ENCODE results near the gene SURF2.

The SURF2 gene

GRCh38 chr9:133339641-133340040 lies 16.7 kb upstream of the SURF2 start:
- no peak for DNase-seq

- DNase-seq: no peak
Observed at GRCh38 chr9:133340256-133340655, 16.1 kb upstream of the SURF2 start.

GRCh38 chr9:133340916-133341315 lies 15.4 kb upstream of the SURF2 start:
- DNase-seq: no peak

GRCh38 chr9:133341369-133342068 lies 14.8 kb upstream of the SURF2 start:
- DNase-seq: no peak

GRCh38 chr9:133342069-133342406 lies 14.3 kb upstream of the SURF2 start:
- no peak for DNase-seq

- DNase-seq: no peak
Observed at GRCh38 chr9:133342570-133342969, 13.8 kb upstream of the SURF2 start.

GRCh38 chr9:133344071-133344470 lies 12.3 kb upstream of the SURF2 start:
- no peak for DNase-seq

GRCh38 chr9:133344979-133345378 lies 11.4 kb upstream of the SURF2 start:
- no peak for DNase-seq

GRCh38 chr9:133345596-133345995 lies 10.8 kb upstream of the SURF2 start:
- no peak for DNase-seq

GRCh38 chr9:133346021-133346785 lies 10.1 kb upstream of the SURF2 start:
- DNase-seq: no peak

GRCh38 chr9:133347515-133347984 lies 8.8 kb upstream of the SURF2 start:
- peak; percentile 38 for DNase-seq

GRCh38 chr9:133347985-133348717 lies 8.2 kb upstream of the SURF2 start, which contains the start of the genes MED22 and RPL7A:
Gene MED22, minus strand, starts transcription at chr9:133348131. Its CDS starts 1,469 bp downstream, at chr9:133346662.
Gene RPL7A, plus strand, starts transcription at chr9:133348218. Its CDS starts 26 bp downstream, at chr9:133348244.
- DNase-seq: peak; percentile 97

- no peak for DNase-seq
Observed at GRCh38 chr9:133348718-133349573, 7.4 kb upstream of the SURF2 start.

- no peak for DNase-seq
Observed at GRCh38 chr9:133349965-133350616, 6.3 kb upstream of the SURF2 start.

- DNase-seq: no peak
Observed at GRCh38 chr9:133351526-133351907, 4.8 kb upstream of the SURF2 start.

GRCh38 chr9:133351908-133352634 lies 4.3 kb upstream of the SURF2 start:
- no peak for DNase-seq

GRCh38 chr9:133352635-133353340 lies 3.6 kb upstream of the SURF2 start:
- no peak for DNase-seq

GRCh38 chr9:133353548-133353947 lies 2.8 kb upstream of the SURF2 start:
- DNase-seq: no peak

GRCh38 chr9:133354766-133355165 lies 1.6 kb upstream of the SURF2 start:
- DNase-seq: no peak

- DNase-seq: no peak
Observed at GRCh38 chr9:133355881-133356357, 431 bp upstream of the SURF2 start.

Data from NCI-H1092 treated with DMSO at 0.1 percent for 48 hours (cell line).